Urinary bladder (tissue), 4 donors: ENCODE results near the gene ARR3. TPM values are rescaled to one million over a fixed set of nuclear protein-coding genes. Genes with fewer than 3 reads are reported as not detected.
"Not testable (repeated sequence)": the region's sequence is repeated elsewhere in the genome, so short reads cannot be mapped to it uniquely, and the experiment has no call there.

ENCODE experiments used
- DNase-seq: peaks from one replicate; pipeline ENCODE4 v3.0.0-alpha.2; 2015; ENCODE audit errors: extremely low spot score
- H3K27ac ChIP-seq: one replicate; pipeline ENCODE4 v1.5.1; 2013; ENCODE audit warnings: low read depth, mild to moderate bottlenecking, moderate library complexity
- H3K36me3 ChIP-seq: one replicate; pipeline ENCODE4 v1.6.1; 2013; ENCODE audit warnings: mild to moderate bottlenecking, moderate library complexity; ENCODE audit not compliant: insufficient read depth
- H3K4me1 ChIP-seq: one replicate; pipeline ENCODE4 v1.6.1; 2013; ENCODE audit warnings: mild to moderate bottlenecking, moderate library complexity; ENCODE audit not compliant: insufficient read depth
- H3K4me3 ChIP-seq: one replicate; pipeline ENCODE4 v1.5.1; 2013; ENCODE audit warnings: low read depth, low read length
- WGBS: extraction: QIAGEN DNeasy Blood & Tissue Kit; methylation state at CpG from one replicate; pipeline ENCODE4 v1.1.7; 2013; 5-methylcytosine and 5-hydroxymethylcytosine counted together
- polyA plus RNA-seq: library from polyadenylated mRNA; stranded (reverse); fragments of 200-250 nt; gene quantifications from one replicate; pipeline ENCODE4 v1.2.3, GENCODE V29; 2013
- total RNA-seq: library from RNA; depleted of rRNA; stranded (reverse); fragments of >200 nt; gene quantifications from one replicate; pipeline ENCODE4 v1.2.3, GENCODE V29; 2014
- donor health status: healthy with polysubstance abuse.
- donor health status: healthy.

ARR3 gene
- total RNA-seq: not detected
- polyA plus RNA-seq: not detected

- Histone ChIP-seq H3K36me3 (no peaks in the 10 kb centered on the region), H3K4me1 (no peaks in the 10 kb centered on the region), H3K27ac (no peak within 1 kb of the TSS), H3K4me3 (no peak within 1 kb of the TSS)
- DNase-seq: no peak
Measured at GRCh38 chrX:70268034-70268433, at the start of gene ARR3. TSS of gene ARR3 (plus strand) at chrX:70268334. CDS start at chrX:70269386, 1,052 bp downstream.

GRCh38 chrX:70219938-70220764, 48.0 kb upstream of the ARR3 start:
- H3K27ac ChIP-seq: no peak overlapping the region
- DNase-seq: no peak

GRCh38 chrX:70226048-70226447, 42.1 kb upstream of the ARR3 start:
- Histone ChIP-seq H3K4me1 (no peaks in the 10 kb centered on the region), H3K27ac (no peak overlapping the region), H3K4me3 (no peak overlapping the region), H3K36me3 (no peaks in the 10 kb centered on the region)
- no peak for DNase-seq

More at GRCh38 chrX:70219938-70220764, 48.0 kb upstream of the ARR3 start:
- no peaks in the 10 kb centered on the region for H3K36me3 ChIP-seq
- no peak overlapping the region for H3K4me3 ChIP-seq
- no peaks in the 10 kb centered on the region for H3K4me1 ChIP-seq
- 39% methylated on average over 5 of the region's 5 CpGs for WGBS

- H3K36me3 ChIP-seq: no peaks in the 10 kb centered on the region
- no peak for DNase-seq
- H3K4me3 ChIP-seq: no peak overlapping the region
- no peak overlapping the region for H3K27ac ChIP-seq
- H3K4me1 ChIP-seq: no peaks in the 10 kb centered on the region
- 97% methylated on average over 2 of the region's 2 CpGs for WGBS
Measured at GRCh38 chrX:70226687-70227086, 41.4 kb upstream of the ARR3 start.

GRCh38 chrX:70231666-70232065, 36.5 kb upstream of the ARR3 start:
- DNase-seq: no peak
- 61% methylated on average over 4 of the region's 4 CpGs for WGBS
- H3K36me3 ChIP-seq: no peaks in the 10 kb centered on the region
- H3K4me1 ChIP-seq: no peaks in the 10 kb centered on the region
- H3K27ac ChIP-seq: no peak overlapping the region
- no peak overlapping the region for H3K4me3 ChIP-seq

- Histone ChIP-seq H3K4me3 (no peak within 1 kb of the TSS), H3K27ac (no peak within 1 kb of the TSS), H3K4me1 (no peaks in the 10 kb centered on the region), H3K36me3 (no peaks in the 10 kb centered on the region)
- WGBS: 82% methylated on average over 3 of the region's 3 CpGs
- no peak for DNase-seq
Measured at GRCh38 chrX:70234355-70234754, 33.8 kb upstream of the ARR3 start, which contains the start of gene AWAT1. TSS of gene AWAT1 (plus strand) at chrX:70234655. CDS start at chrX:70234696, 41 bp downstream.

- Histone ChIP-seq H3K4me3 (no peak overlapping the region), H3K36me3 (no peaks in the 10 kb centered on the region), H3K4me1 (no peaks in the 10 kb centered on the region), H3K27ac (no peak overlapping the region)
- DNase-seq: no peak
- 96% methylated on average over 1 of the region's 1 CpG for WGBS
Measured at GRCh38 chrX:70240751-70241150, 27.4 kb upstream of the ARR3 start.

- no peaks in the 10 kb centered on the region for H3K4me1 ChIP-seq
- H3K36me3 ChIP-seq: no peaks in the 10 kb centered on the region
- H3K27ac ChIP-seq: no peak overlapping the region
- no peak overlapping the region for H3K4me3 ChIP-seq
- DNase-seq: no peak
- WGBS: 91% methylated on average over 2 of the region's 2 CpGs
Measured at GRCh38 chrX:70241501-70241900, 26.6 kb upstream of the ARR3 start.

GRCh38 chrX:70243601-70244000, 24.5 kb upstream of the ARR3 start:
- WGBS: 69% methylated on average over 5 of the region's 5 CpGs
- H3K4me1 ChIP-seq, H3K36me3 ChIP-seq, DNase-seq, H3K27ac ChIP-seq, H3K4me3 ChIP-seq: not testable (repeated sequence)

- no peak for DNase-seq
- Histone ChIP-seq H3K36me3 (no peaks in the 10 kb centered on the region), H3K4me3 (no peak overlapping the region), H3K4me1 (no peaks in the 10 kb centered on the region), H3K27ac (no peak overlapping the region)
- WGBS: 76% methylated on average over 6 of the region's 6 CpGs
Measured at GRCh38 chrX:70244881-70245280, 23.3 kb upstream of the ARR3 start.

GRCh38 chrX:70247252-70247651, 20.9 kb upstream of the ARR3 start:
- H3K27ac ChIP-seq: no peak overlapping the region
- H3K4me1 ChIP-seq: no peaks in the 10 kb centered on the region
- H3K4me3 ChIP-seq: no peak overlapping the region
- 89% methylated on average over 2 of the region's 2 CpGs for WGBS
- no peak for DNase-seq
- no peaks in the 10 kb centered on the region for H3K36me3 ChIP-seq

GRCh38 chrX:70252491-70252890, 15.6 kb upstream of the ARR3 start:
- Histone ChIP-seq H3K4me1 (no peaks in the 10 kb centered on the region), H3K4me3 (no peak overlapping the region), H3K36me3 (no peaks in the 10 kb centered on the region), H3K27ac (no peak overlapping the region)
- DNase-seq: no peak
- WGBS: 41% methylated on average over 2 of the region's 2 CpGs

- WGBS: 91% methylated on average over 3 of the region's 3 CpGs
- Histone ChIP-seq H3K36me3 (no peaks in the 10 kb centered on the region), H3K27ac (no peak overlapping the region), H3K4me3 (no peak overlapping the region), H3K4me1 (no peaks in the 10 kb centered on the region)
- no peak for DNase-seq
Measured at GRCh38 chrX:70253377-70254062, 14.6 kb upstream of the ARR3 start.

- H3K4me1 ChIP-seq: no peaks in the 10 kb centered on the region
- H3K36me3 ChIP-seq: no peaks in the 10 kb centered on the region
- no peak overlapping the region for H3K27ac ChIP-seq
- 84% methylated on average over 1 of the region's 1 CpG for WGBS
- no peak overlapping the region for H3K4me3 ChIP-seq
- DNase-seq: no peak
Measured at GRCh38 chrX:70254063-70254400, 14.1 kb upstream of the ARR3 start.
